GM18858 (cell line): Measurements from ENCODE around the gene MAGEE1.

Source experiments
- ATAC-seq: cut with Tn5 transposase; IDR thresholded peaks from one replicate; pipeline ENCODE4 v1.9.1; 2021; ENCODE audit not compliant: unreplicated experiment

Gene MAGEE1

DNA sequence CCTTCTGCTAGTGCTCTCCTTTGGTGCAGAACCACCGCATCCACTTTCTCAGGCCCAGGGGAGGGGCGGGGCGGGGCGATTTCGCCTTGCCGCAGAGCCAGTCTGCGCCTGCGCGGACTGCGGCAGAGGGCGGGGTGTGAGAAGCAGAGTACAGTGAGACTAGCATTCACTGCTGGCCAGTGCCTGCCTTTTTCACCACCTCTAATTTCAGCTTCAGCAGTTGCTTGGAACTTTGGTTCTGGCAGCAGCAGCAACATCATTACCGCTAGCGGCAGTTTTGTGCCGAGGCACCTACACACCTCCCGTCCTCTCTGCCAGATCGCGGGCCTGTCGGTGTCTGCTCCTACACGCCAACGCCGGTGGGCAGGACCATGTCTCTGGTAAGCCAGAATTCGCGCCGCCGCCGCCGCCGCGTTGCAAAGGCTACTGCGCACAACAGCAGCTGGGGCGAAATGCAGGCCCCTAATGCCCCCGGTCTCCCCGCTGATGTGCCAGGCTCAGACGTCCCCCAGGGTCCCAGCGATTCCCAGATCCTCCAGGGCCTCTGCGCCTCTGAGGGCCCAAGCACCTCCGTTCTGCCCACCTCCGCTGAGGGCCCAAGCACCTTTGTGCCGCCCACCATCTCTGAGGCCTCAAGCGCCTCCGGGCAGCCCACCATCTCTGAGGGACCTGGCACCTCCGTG lies at the start of gene MAGEE1:
Gene MAGEE1, plus strand, starts transcription at position 151 of the 683 bp plus-strand sequence. Its CDS starts 221 bp downstream, at position 372.
- ATAC-seq: peak; percentile 75

- ATAC-seq: no peak
Measured at GRCh38 chrX:76398970-76399369, 28.5 kb upstream of the MAGEE1 start.

GRCh38 chrX:76407795-76408194 lies 19.7 kb upstream of the MAGEE1 start:
- ATAC-seq: no peak

DNA sequence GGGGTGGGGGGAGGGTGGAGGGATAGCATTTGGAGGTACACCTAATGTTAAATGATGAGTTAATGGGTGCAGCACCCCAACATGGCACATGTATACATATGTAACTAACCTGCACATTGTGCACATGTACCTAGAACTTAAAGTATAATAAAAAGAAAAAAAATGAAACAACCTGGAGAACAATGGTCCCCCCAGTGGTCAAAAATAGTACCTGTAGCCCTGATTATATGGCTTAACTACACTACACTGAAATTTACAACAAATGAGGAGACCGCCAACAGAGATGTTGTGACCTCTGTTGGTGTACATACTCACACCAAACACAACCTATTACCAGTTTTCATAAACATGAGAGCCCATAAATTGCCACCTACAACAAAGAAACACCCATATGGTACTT lies 7.3 kb upstream of the MAGEE1 start:
- no peak for ATAC-seq

DNA sequence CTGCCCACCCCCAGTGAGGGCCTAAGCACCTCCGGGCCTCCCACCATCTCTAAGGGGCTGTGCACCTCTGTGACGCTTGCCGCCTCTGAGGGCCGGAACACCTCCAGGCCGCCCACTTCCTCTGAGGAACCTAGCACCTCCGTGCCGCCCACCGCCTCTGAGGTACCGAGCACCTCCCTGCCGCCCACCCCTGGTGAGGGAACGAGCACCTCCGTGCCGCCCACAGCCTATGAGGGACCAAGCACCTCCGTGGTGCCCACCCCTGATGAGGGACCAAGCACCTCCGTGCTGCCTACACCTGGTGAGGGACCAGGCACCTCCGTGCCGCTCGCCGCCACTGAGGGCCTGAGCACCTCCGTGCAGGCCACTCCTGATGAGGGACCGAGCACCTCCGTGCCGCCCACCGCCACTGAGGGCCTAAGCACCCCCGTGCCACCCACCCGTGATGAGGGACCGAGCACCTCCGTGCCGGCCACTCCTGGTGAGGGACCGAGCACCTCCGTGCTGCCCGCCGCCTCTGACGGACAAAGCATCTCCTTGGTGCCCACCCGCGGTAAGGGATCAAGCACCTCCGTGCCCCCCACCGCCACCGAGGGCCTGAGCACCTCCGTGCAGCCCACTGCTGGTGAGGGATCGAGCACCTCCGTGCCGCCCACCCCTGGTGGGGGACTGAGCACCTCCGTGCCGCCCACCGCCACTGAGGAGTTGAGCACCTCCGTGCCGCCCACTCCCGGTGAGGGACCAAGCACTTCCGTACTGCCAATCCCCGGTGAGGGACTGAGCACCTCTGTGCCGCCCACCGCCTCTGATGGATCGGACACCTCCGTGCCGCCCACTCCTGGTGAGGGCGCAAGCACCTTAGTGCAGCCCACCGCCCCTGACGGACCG lies 977 bp downstream of the MAGEE1 start:
- ATAC-seq: peak; percentile 24

DNA sequence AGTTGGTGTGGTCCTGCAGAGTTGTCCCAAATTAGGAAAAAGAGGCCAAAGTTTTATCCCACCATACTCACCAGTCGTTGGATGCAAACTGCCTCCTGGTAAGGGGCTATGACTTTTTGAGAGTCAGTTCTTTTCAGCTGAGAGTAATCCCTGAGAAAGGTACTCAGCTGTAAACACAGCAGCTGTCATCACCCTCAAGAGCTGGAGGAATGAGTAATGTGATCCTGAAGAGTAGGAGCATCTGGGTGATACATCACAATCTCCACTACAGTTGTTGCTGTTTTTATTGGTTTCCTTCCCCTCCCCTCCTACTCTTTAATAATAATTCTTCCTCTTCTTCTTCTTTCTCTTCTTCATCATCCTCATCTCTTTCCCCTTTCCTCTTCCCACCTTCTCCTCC lies 5.7 kb downstream of the MAGEE1 start:
- no peak for ATAC-seq

- ATAC-seq: no peak
Measured at GRCh38 chrX:76434103-76434741, 6.7 kb downstream of the MAGEE1 start.

- no peak for ATAC-seq
Measured at GRCh38 chrX:76439188-76439587, 11.7 kb downstream of the MAGEE1 start.

DNA sequence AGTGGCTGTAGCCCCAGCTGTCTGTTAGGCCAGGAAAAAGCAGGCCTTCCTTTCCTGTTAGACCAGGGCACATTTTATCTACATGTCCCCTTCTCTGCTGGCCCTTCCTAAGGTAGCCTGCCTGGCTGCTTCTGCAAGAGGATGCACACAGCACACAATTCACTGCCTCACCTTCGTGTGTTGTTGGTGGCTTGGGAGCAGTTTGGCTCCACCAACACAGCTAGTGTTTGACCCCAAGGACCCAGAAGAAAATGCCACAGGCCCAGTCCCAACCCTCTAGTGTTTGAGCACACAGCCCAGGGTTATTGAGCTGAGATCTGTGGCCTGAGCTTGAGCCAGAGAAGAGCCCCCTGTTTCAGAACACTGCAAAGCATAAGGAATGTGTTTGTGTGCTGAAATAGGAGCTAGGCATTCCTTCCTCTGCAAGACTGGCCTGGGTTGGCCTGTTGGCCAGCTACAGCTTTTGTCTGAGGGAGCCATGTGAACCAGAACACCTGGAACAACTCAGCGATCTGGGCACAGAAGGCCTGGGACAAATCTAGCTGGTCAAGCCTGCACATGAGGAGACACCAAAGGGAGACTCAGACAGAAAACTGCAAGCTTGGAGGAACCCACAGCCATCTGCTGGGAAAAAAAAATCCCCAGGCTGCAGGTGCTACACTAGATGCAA lies 26.4 kb downstream of the MAGEE1 start:
- no peak for ATAC-seq

- peak; percentile 83 for ATAC-seq
Measured at GRCh38 chrX:76454456-76454927, 27.0 kb downstream of the MAGEE1 start.

- ATAC-seq: no peak
Measured at GRCh38 chrX:76477353-76477752, 49.8 kb downstream of the MAGEE1 start.
